ENCODE data around the gene COL7A1. TPM values are rescaled to one million over a fixed set of nuclear protein-coding genes. Genes with fewer than 3 reads are reported as not detected.
"Not testable (repeated sequence)": the region's sequence is repeated elsewhere in the genome, so short reads cannot be mapped to it uniquely, and the experiment has no call there.

Gene COL7A1
- total and polyA plus RNA-seq, 2 of the 8 experiments (the other 6 are each of a cell fraction or from before 2014, with no cell fraction given): 10.7 to 13.9 TPM

DNA sequence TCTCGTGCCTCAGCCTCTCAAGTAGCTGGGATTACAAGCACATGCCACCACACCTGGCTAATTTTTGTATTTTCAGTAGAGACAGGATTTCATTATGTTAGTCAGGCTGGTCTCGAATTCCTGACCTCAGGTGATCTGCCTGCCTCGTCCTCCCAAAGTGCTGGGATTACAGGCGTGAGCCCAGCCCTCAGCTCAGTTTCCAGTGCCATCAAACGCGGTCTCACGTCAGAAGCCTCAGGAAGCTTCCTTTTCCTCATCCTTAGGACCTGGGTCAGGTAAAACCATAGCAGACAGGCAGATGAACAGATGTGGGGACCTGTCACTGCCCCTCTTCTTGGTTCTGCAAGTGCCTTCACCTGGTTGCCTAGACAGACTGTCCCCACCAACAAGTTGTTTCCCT lies 43.5 kb downstream of the COL7A1 start:
- H2BK12ac ChIP-seq (ENCODE audit: low read depth, low read length); H3K18ac ChIP-seq (ENCODE audit: extremely low read depth, low read length); H2BK20ac ChIP-seq (ENCODE audit: low read length); H3K4me3 ChIP-seq (ENCODE audit: extremely low read depth in 1 of 4, insufficient read depth in 2 of 4, low read depth in 3 of 4, low read length in 4 of 4); H3K36me3 ChIP-seq (ENCODE audit: control insufficient read depth in 2 of 4, insufficient read depth in 4 of 4, low read length in 3 of 4); H3K23me2 ChIP-seq (ENCODE audit: low read depth, low read length); H3K4me2 ChIP-seq (ENCODE audit: insufficient read depth in 1 of 2, low read depth in 2 of 2, low read length in 2 of 2); H2BK5ac ChIP-seq (ENCODE audit: low read depth, low read length); H3K27ac ChIP-seq (ENCODE audit: low read depth, low read length); H4K91ac ChIP-seq (replicated peaks; ENCODE audit: insufficient read length, low read length); H2AFZ ChIP-seq (ENCODE audit: low read length); H3K14ac ChIP-seq (ENCODE audit: insufficient read length); H3K56ac ChIP-seq (replicated peaks; ENCODE audit: insufficient read length, low read depth, low read length); H3K9ac ChIP-seq (replicated peaks in 1 of 4; ENCODE audit: extremely low read depth in 1 of 4, low read depth in 3 of 4, low read length in 3 of 4); H2BK120ac ChIP-seq (replicated peaks; ENCODE audit: low read depth, low read length); H2AK5ac ChIP-seq (ENCODE audit: low read depth, low read length); H3K23ac ChIP-seq (ENCODE audit: insufficient read length); H4K5ac ChIP-seq (ENCODE audit: insufficient read length, low read depth, low read length); H2BK15ac ChIP-seq (ENCODE audit: low read length); H3K4ac ChIP-seq (replicated peaks; ENCODE audit: insufficient read length, low read depth, low read length); DNase-seq (ENCODE audit: low read depth in 1 of 2, low spot score in 2 of 2); H3K9me3 ChIP-seq (ENCODE audit: insufficient read depth in 2 of 2, low read depth in 1 of 2, low read length in 1 of 2); H4K8ac ChIP-seq (ENCODE audit: extremely low read depth, insufficient read depth, low read length); H3K27me3 ChIP-seq (replicated peaks in 1 of 4; ENCODE audit: control insufficient read depth in 3 of 4, extremely low read depth in 1 of 4, insufficient read depth in 3 of 4, low read length in 3 of 4); FAIRE-seq; H4K20me1 ChIP-seq (replicated peaks in 1 of 2; ENCODE audit: control insufficient read depth in 1 of 2, insufficient read depth in 2 of 2, low read length in 2 of 2): not testable (repeated sequence)
- H3K79me1 ChIP-seq (ENCODE audit: low read depth, low read length): peaks cover 11% of the 10 kb centered on the region
- POLR2A ChIA-PET (ENCODE audit: partially characterized antibody): interaction anchor here (0.9 to 6.0 kb wide), 6 partner anchors 12 to 111 kb away, joined by 3 to 34 read pairs (median 4); partner anchors contain the start of genes CCDC51, CELSR3, TMA7 and UCN2
- CTCF ChIA-PET (ENCODE audit: partially characterized antibody): interaction anchor here (0.9 to 5.4 kb wide), 9 partner anchors 10 to 119 kb away, joined by 3 to 67 read pairs (median 9); partner anchors contain the start of genes SLC26A6 and UQCRC1
- H3K4me1 ChIP-seq (replicated peaks in 1 of 4; ENCODE audit: control insufficient read depth in 3 of 4, insufficient read depth in 4 of 4, low read length in 3 of 4): peaks cover 0 to 12% (median 7%) of the 10 kb centered on the region in 4 experiments; a peak in 6 of 7 replicates
- 92% methylated on average over 7 of the region's 7 CpGs; no CpG with 5 or more reads in 1 of the 2 experiments for WGBS, 2 experiments (ENCODE audit: extremely low coverage in 1 of 2, insufficient coverage in 1 of 2, insufficient read length in 1 of 2, insufficient replicate concordance in 2 of 2, low coverage in 1 of 2, low lambda C conversion rate in 2 of 2, missing lambda C conversion rate in 1 of 2)
- H3K79me2 ChIP-seq (ENCODE audit: control insufficient read depth in 1 of 2, insufficient read depth in 2 of 2, low read length in 2 of 2): peaks cover 0 to 27% of the 10 kb centered on the region in 2 experiments; a peak in 1 of 4 replicates

All from H1 (cell line).